Right atrium auricular region (tissue), 2 donors: ENCODE results near the gene CARD11. TPM values are rescaled to one million over a fixed set of nuclear protein-coding genes. Genes with fewer than 3 reads are reported as not detected.

ENCODE experiments used
- DNase-seq: peaks from one replicate; pipeline ENCODE4 v3.0.0-alpha.2; 2019; ENCODE audit warnings: low spot score
- H3K27ac ChIP-seq, 2 donors: fragments of 200-600 bp; sonication (generic); 1 replicate in 1 of 2; 2 replicates in 1 of 2; pipeline ENCODE4 v1.5.1; 2016 to 2019
- H3K27me3 ChIP-seq, 2 donors: fragments of 200-600 bp; sonication (generic); one replicate each; pipeline versions ENCODE4 v1.5.1 to v1.6.0; 2017 to 2019
- H3K36me3 ChIP-seq: fragments of 200-600 bp; sonication (generic); one replicate; pipeline ENCODE4 v1.5.1; 2016
- H3K4me1 ChIP-seq, 2 donors: fragments of 200-600 bp; sonication (generic); one replicate each; pipeline versions ENCODE4 v1.5.1 to v1.6.0; 2017 to 2019
- H3K4me3 ChIP-seq, 2 donors: fragments of 200-600 bp; sonication (generic); 1 replicate in 1 of 2; 2 replicates in 1 of 2; pipeline ENCODE4 v1.5.1; 2017 to 2019; ENCODE audit warnings: mild to moderate bottlenecking in 1 of 2, moderate library complexity in 1 of 2
- H3K9me3 ChIP-seq, 2 donors: fragments of 200-600 bp; sonication (generic); one replicate each; pipeline ENCODE4 v1.5.1; 2019
- total RNA-seq, 2 donors: library from RNA; depleted of rRNA; stranded (reverse); fragments of >200 nt; gene quantifications; one replicate each; pipeline ENCODE4 v1.1.0, GENCODE V29; 2016
- TF ChIP-seq, protein P1 (sequence below), 2 donors: fragments of 200-600 bp; sonication (generic); IDR thresholded peaks; one replicate each; pipeline ENCODE4 v1.5.1; 2019; ENCODE audit warnings: antibody characterized with exemption in 2 of 2

Gene CARD11
- total RNA-seq, 2 donors from 2014 or later = 0.22 to 0.55 TPM

DNA sequence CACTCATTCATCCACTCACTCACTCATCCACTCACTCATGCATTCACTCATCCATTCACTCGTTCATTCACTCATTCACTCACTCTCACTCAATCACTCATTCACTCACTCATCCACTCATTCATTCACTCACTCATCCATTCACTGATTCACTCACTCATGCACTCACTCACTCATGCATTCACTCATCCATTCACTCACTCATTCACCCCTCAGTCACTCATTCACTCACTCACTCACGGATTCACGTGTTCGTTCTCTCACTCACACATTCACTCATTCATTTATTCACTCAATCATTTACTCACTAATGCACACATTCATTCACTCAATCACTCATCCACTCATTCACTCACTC, 73.4 kb downstream of the CARD11 start:
- H3K4me3 ChIP-seq = no peak overlapping the region
- TF ChIP-seq, protein P1, sequence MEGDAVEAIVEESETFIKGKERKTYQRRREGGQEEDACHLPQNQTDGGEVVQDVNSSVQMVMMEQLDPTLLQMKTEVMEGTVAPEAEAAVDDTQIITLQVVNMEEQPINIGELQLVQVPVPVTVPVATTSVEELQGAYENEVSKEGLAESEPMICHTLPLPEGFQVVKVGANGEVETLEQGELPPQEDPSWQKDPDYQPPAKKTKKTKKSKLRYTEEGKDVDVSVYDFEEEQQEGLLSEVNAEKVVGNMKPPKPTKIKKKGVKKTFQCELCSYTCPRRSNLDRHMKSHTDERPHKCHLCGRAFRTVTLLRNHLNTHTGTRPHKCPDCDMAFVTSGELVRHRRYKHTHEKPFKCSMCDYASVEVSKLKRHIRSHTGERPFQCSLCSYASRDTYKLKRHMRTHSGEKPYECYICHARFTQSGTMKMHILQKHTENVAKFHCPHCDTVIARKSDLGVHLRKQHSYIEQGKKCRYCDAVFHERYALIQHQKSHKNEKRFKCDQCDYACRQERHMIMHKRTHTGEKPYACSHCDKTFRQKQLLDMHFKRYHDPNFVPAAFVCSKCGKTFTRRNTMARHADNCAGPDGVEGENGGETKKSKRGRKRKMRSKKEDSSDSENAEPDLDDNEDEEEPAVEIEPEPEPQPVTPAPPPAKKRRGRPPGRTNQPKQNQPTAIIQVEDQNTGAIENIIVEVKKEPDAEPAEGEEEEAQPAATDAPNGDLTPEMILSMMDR (IDR thresholded peaks at IDR 0.05) = no peak
- no peaks in the 10 kb centered on the region for H3K4me1 ChIP-seq
- no peaks in the 10 kb centered on the region for H3K27me3 ChIP-seq
- H3K36me3 ChIP-seq = no peaks in the 10 kb centered on the region
- H3K9me3 ChIP-seq = peaks cover 0 to 16% of the 10 kb centered on the region in 2 donors
- H3K27ac ChIP-seq = no peak overlapping the region
- no peak for DNase-seq

DNA sequence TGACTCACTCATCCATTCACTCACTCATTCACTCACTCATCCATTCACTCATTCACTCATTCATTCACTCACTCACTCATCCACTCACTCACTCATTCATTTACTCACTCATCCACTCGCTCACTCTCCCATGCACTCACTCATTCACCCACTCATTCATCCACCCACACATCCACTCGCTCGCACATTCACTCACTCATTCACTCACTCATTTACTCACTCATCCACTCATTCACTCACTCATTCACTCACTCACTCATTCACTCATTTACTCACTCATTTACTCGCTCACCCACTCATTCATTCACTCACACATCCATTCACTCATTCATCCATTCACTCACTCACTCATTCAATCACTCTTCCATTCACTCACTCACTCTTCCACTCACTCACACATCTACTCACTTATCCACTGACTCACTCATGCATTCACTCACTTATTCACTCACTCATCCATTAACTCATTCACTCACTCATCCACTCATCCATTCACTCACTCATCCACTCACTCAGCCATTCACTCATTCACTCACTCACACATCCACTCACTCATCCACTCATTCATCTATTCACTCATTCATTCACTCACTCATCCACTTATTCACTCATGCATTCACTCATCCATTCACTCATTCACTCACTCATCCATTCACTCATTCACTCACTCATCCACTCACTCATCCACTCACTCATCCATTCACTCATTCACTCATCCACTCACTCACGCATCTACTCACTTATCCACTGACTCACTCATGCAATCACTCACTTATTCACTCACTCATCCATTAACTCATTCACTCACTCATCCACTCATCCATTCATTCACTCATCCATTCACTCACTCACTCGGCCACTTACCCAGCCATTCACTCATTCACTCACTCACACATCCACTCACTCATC, 74.0 kb downstream of the CARD11 start:
- Histone ChIP-seq H3K4me3 (no peak overlapping the region), H3K27me3 (no peaks in the 10 kb centered on the region), H3K36me3 (no peaks in the 10 kb centered on the region), H3K9me3 (peaks cover 0 to 17% of the 10 kb centered on the region in 2 donors), H3K4me1 (no peaks in the 10 kb centered on the region), H3K27ac (no peak overlapping the region)
- DNase-seq = no peak
- TF ChIP-seq, protein P1 (IDR thresholded peaks at IDR 0.05) = no peak

DNA sequence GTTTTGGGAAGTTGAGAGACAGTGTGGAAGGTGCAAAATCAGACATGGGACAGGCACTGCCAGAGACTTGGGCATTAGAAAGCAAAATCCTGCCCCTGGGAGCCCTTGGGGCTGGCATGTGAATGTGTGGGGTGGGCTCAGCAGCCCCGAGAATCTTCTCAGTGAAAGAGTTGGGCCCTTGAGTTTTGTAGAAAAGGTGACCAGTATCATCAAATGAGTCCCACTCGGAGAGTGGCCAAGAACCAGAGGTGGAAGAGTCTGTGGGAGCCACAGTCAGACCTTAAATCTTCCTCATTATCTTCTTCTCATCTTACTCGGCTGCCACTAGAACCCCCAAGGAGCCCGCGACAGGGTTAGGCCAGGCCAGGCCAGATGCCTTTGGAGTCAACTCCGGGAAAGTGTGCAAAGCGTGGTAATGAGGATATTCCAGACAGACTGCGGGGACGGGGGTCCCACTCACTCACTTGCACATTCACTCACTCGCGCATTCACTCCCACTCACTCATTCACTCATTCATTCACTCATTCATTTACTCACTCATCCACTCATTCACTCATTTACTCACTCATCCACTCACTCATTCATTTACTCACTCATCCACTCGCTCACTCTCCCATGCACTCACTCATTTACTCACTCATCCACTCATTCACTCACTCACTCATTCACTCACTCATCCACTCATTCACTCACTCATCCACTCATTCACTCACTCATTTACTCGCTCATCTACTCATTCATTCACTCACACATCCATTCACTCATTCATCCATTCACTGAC, 74.9 kb downstream of the CARD11 start:
- Histone ChIP-seq H3K36me3 (no peaks in the 10 kb centered on the region), H3K4me3 (no peak overlapping the region), H3K27me3 (no peaks in the 10 kb centered on the region), H3K4me1 (no peaks in the 10 kb centered on the region), H3K9me3 (peaks cover 0 to 17% of the 10 kb centered on the region in 2 donors), H3K27ac (no peak overlapping the region)
- no peak for DNase-seq
- TF ChIP-seq, protein P1 (IDR thresholded peaks at IDR 0.05) = no peak

DNA sequence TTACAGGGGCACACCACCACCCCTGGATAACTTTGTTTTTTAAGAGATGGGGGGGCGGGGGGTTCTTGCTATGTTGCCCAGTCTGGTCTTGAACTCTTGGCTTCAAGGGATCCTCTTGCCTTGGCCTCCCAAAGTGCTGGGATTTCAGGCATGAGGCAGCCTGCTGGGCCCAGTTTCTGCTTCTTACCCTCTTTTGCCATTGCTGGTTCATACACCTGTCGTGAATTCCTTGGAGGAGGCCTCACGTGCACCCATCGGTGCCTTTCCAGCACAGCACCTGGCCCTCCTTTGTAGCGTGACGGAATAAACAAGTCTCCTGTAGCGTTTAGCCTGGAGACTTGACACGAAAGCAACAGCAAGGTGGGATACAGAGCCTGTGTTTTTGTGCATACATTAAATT, 75.5 kb downstream of the CARD11 start:
- H3K4me1 ChIP-seq = no peaks in the 10 kb centered on the region
- H3K9me3 ChIP-seq = peaks cover 0 to 17% of the 10 kb centered on the region in 2 donors
- H3K27ac ChIP-seq = no peak overlapping the region
- TF ChIP-seq, protein P1 (IDR thresholded peaks at IDR 0.05) = no peak
- no peaks in the 10 kb centered on the region for H3K27me3 ChIP-seq
- H3K4me3 ChIP-seq = no peak overlapping the region
- no peak for DNase-seq
- H3K36me3 ChIP-seq = no peaks in the 10 kb centered on the region

DNA sequence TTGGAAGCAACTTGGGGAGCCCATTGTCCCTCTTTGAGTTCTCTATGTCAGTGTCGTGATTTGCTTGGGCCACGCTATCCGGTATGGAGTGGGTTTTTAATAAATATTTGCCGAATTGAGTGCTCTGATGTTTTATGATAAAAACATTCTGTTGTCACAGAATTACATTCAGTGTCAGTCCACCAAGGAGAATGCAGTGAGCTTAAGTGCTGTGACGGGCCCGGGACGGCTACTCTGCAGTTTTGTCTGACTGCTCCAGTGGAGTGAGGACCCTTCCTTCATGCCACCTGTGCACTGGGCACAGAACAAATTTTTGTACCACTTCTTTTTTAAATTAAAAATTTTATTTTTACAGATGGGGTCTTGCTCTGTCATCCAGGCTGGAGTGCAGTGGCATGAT, 76.0 kb downstream of the CARD11 start:
- DNase-seq = no peak
- Histone ChIP-seq H3K9me3 (peaks cover 0 to 17% of the 10 kb centered on the region in 2 donors), H3K4me3 (no peak overlapping the region), H3K4me1 (no peaks in the 10 kb centered on the region), H3K27ac (no peak overlapping the region), H3K36me3 (no peaks in the 10 kb centered on the region), H3K27me3 (no peaks in the 10 kb centered on the region)
- TF ChIP-seq, protein P1 (IDR thresholded peaks at IDR 0.05) = no peak
